Inflammatory macrophage treated with lipopolysaccharide for 1 hour (primary cell): ENCODE measurements around the gene PMP22.

ENCODE experiments used
- DNase-seq, 2 donors: peaks; one replicate each; pipeline ENCODE4 v3.0.0-alpha.2; 2020 to 2022

PMP22 gene

GRCh38 chr17:15273141-15273793 lies 8.1 kb upstream of the PMP22 start:
- DNase-seq: peak in 1 of 2 donors; percentile 64

GRCh38 chr17:15271741-15272140 lies 6.6 kb upstream of the PMP22 start:
- peak in 1 of 2 donors; percentile 74 for DNase-seq

- no peak for DNase-seq
Observed at GRCh38 chr17:15270628-15271381, 5.7 kb upstream of the PMP22 start.

GRCh38 chr17:15269780-15270089 lies 4.6 kb upstream of the PMP22 start:
- DNase-seq: no peak

GRCh38 chr17:15269087-15269779 lies 4.1 kb upstream of the PMP22 start:
- DNase-seq: no peak

GRCh38 chr17:15268461-15268860 lies 3.3 kb upstream of the PMP22 start:
- DNase-seq: no peak

- no peak for DNase-seq
Observed at GRCh38 chr17:15267996-15268395, 2.9 kb upstream of the PMP22 start.

GRCh38 chr17:15266325-15267125 lies 1.4 kb upstream of the PMP22 start:
- no peak for DNase-seq

GRCh38 chr17:15264542-15264941 lies 584 bp downstream of the PMP22 start:
- no peak for DNase-seq

GRCh38 chr17:15263680-15264079 lies 1.4 kb downstream of the PMP22 start:
- no peak for DNase-seq

- no peak for DNase-seq
Observed at GRCh38 chr17:15263206-15263579, 1.9 kb downstream of the PMP22 start.

GRCh38 chr17:15262291-15263205 lies 2.6 kb downstream of the PMP22 start:
- peak; percentile 79 to 80 for DNase-seq

- DNase-seq: no peak
Observed at GRCh38 chr17:15261802-15262290, 3.3 kb downstream of the PMP22 start.

- DNase-seq: peak in 1 of 2 donors; percentile 41
Observed at GRCh38 chr17:15261258-15261801, 3.8 kb downstream of the PMP22 start.

GRCh38 chr17:15260376-15261257 lies 4.5 kb downstream of the PMP22 start:
- peak; percentile 71 to 85 for DNase-seq

- DNase-seq: peak in 1 of 2 donors; percentile 37
Observed at GRCh38 chr17:15257796-15258512, 7.2 kb downstream of the PMP22 start.

GRCh38 chr17:15257258-15257788 lies 7.8 kb downstream of the PMP22 start:
- peak; percentile 65 to 89 for DNase-seq

GRCh38 chr17:15256689-15257088 lies 8.4 kb downstream of the PMP22 start:
- no peak for DNase-seq

- no peak for DNase-seq
Observed at GRCh38 chr17:15255713-15256454, 9.2 kb downstream of the PMP22 start.
